KMS-11 (cell line): ENCODE results near the gene CHST11.

Source experiments
- H2AFZ ChIP-seq: fragments of 200-600 bp; sonication (generic); 2 replicates; pipeline ENCODE4 v1.6.1; 2016; ENCODE audit warnings: antibody characterized with exemption, mixed run types, low read depth
- H3K27ac ChIP-seq: fragments of 200-600 bp; sonication (generic); 2 replicates; pipeline ENCODE4 v1.6.1; 2016; ENCODE audit warnings: mild to moderate bottlenecking, mixed run types
- H3K27me3 ChIP-seq: fragments of 200-600 bp; sonication (generic); 2 replicates; pipeline ENCODE4 v1.6.1; 2017; ENCODE audit warnings: mild to moderate bottlenecking, low read depth, mixed run types, moderate library complexity; ENCODE audit not compliant: insufficient read depth
- H3K36me3 ChIP-seq: fragments of 200-600 bp; sonication (generic); 2 replicates; pipeline ENCODE4 v1.6.1; 2017; ENCODE audit warnings: mild to moderate bottlenecking, mixed run types; ENCODE audit not compliant: insufficient read depth
- H3K4me1 ChIP-seq: fragments of 200-600 bp; sonication (generic); 2 replicates; pipeline ENCODE4 v1.6.1; 2016; ENCODE audit warnings: mild to moderate bottlenecking, low read depth, mixed run types; ENCODE audit not compliant: poor library complexity, severe bottlenecking
- H3K4me2 ChIP-seq: fragments of 200-600 bp; sonication (generic); 2 replicates; pipeline ENCODE4 v1.7.0; 2016; ENCODE audit warnings: mild to moderate bottlenecking, mixed run types
- H3K4me3 ChIP-seq: fragments of 200-600 bp; sonication (generic); IDR thresholded peaks from 2 replicates; pipeline ENCODE4 v1.6.1; 2017; ENCODE audit warnings: low read depth, low read length, mixed read lengths; ENCODE audit not compliant: insufficient read depth
- H3K79me2 ChIP-seq: fragments of 200-600 bp; sonication (generic); 2 replicates; pipeline ENCODE4 v1.6.1; 2016; ENCODE audit warnings: low read depth, mixed run types; ENCODE audit not compliant: insufficient read depth
- H3K9ac ChIP-seq: fragments of 200-600 bp; sonication (generic); 2 replicates; pipeline ENCODE4 v1.6.1; 2016; ENCODE audit warnings: mild to moderate bottlenecking, mixed run types
- H4K20me1 ChIP-seq: fragments of 200-600 bp; sonication (generic); 2 replicates; pipeline ENCODE4 v1.6.1; 2016; ENCODE audit warnings: mild to moderate bottlenecking, mixed run types; ENCODE audit not compliant: insufficient read depth
- TF ChIP-seq, protein P1 (sequence below): fragments of 200-600 bp; sonication (generic); conservative IDR thresholded peaks from 2 replicates; pipeline ENCODE4 v1.6.1; 2017; ENCODE audit warnings: low read depth, mild to moderate bottlenecking, antibody characterized with exemption, low read length, moderate library complexity, mixed read lengths

Gene CHST11

DNA sequence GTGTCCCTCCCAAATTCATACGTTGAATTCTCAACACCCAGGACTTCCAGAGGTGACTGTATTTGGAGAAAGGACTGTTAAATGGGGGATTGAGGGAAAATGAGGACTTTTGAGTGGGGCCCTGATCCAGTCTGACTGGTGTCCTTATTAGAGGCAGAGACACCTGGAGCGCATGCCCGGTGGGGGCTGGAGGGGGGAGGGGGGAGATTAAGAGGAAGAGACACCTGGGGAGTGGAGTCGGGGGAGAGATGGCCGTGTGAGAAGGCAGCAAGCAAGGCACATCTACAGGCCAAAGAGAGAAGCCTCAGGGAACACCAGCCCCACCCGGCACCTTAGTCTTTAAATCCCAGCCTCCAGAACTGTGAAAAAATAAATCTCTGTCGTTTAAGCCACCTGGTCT lies 291.6 kb downstream of the CHST11 start:
- H3K27me3 ChIP-seq, result no peaks in the 10 kb centered on the region
- TF ChIP-seq, protein P1, sequence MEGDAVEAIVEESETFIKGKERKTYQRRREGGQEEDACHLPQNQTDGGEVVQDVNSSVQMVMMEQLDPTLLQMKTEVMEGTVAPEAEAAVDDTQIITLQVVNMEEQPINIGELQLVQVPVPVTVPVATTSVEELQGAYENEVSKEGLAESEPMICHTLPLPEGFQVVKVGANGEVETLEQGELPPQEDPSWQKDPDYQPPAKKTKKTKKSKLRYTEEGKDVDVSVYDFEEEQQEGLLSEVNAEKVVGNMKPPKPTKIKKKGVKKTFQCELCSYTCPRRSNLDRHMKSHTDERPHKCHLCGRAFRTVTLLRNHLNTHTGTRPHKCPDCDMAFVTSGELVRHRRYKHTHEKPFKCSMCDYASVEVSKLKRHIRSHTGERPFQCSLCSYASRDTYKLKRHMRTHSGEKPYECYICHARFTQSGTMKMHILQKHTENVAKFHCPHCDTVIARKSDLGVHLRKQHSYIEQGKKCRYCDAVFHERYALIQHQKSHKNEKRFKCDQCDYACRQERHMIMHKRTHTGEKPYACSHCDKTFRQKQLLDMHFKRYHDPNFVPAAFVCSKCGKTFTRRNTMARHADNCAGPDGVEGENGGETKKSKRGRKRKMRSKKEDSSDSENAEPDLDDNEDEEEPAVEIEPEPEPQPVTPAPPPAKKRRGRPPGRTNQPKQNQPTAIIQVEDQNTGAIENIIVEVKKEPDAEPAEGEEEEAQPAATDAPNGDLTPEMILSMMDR, result no peak
- no peak overlapping the region for H3K4me2 ChIP-seq
- H3K9ac ChIP-seq, result no peak overlapping the region
- no peaks in the 10 kb centered on the region for H3K79me2 ChIP-seq
- H3K27ac ChIP-seq, result no peak overlapping the region
- no peaks in the 10 kb centered on the region for H4K20me1 ChIP-seq
- H3K4me3 ChIP-seq, result no peak overlapping the region
- H2AFZ ChIP-seq, result no peak overlapping the region
- no peaks in the 10 kb centered on the region for H3K36me3 ChIP-seq
- H3K4me1 ChIP-seq, result no peaks in the 10 kb centered on the region

DNA sequence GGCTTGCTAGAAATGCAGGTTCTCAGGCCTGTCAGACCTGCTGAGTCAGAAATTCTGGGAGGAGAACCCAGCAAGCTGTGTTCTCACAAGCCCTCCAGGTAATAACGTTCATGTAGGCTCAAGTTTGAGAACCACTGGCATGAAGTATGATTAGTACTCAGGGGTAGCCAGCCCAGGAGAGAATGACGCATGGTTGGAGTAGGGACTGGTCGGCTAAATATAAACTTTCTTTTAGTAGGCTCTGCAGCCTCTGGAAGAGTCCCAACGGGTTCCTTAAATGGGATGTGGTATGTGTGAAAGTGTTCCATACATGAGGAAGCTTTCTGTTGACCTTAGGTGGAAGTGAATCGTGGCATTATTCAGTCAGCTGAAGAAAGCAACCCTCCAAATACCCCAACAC lies 292.0 kb downstream of the CHST11 start:
- Histone ChIP-seq H3K27me3 (no peaks in the 10 kb centered on the region), H4K20me1 (no peaks in the 10 kb centered on the region), H3K4me1 (no peaks in the 10 kb centered on the region), H3K4me3 (no peak overlapping the region), H3K27ac (no peak overlapping the region), H3K79me2 (no peaks in the 10 kb centered on the region), H3K9ac (no peak overlapping the region), H2AFZ (no peak overlapping the region), H3K36me3 (no peaks in the 10 kb centered on the region), H3K4me2 (no peak overlapping the region)
- TF ChIP-seq, protein P1, result no peak

DNA sequence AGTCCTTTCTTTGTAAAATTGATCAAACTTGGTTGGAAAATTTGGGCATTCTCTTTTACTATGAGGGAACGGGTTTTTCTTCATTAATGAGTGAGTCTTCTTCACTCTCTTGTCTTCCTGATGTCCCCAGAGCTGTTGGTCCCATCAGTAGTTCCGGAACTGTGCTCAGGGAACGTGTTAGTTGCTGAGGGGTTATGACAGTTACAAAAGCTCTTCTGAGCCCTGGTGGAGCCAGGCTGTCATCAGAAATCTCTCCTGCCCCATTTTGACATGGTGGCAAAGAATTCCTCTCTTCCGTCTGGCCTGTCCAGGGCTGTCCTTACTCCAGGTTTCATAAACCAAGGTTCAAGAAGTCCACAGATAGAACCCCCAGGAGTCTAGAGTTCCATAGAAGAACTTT lies 292.8 kb downstream of the CHST11 start:
- H3K4me3 ChIP-seq, result no peak overlapping the region
- no peak overlapping the region for H3K4me2 ChIP-seq
- TF ChIP-seq, protein P1, result no peak
- H4K20me1 ChIP-seq, result no peaks in the 10 kb centered on the region
- no peak overlapping the region for H2AFZ ChIP-seq
- H3K79me2 ChIP-seq, result no peaks in the 10 kb centered on the region
- H3K27ac ChIP-seq, result no peak overlapping the region
- no peaks in the 10 kb centered on the region for H3K4me1 ChIP-seq
- H3K36me3 ChIP-seq, result no peaks in the 10 kb centered on the region
- H3K27me3 ChIP-seq, result no peaks in the 10 kb centered on the region
- no peak overlapping the region for H3K9ac ChIP-seq

DNA sequence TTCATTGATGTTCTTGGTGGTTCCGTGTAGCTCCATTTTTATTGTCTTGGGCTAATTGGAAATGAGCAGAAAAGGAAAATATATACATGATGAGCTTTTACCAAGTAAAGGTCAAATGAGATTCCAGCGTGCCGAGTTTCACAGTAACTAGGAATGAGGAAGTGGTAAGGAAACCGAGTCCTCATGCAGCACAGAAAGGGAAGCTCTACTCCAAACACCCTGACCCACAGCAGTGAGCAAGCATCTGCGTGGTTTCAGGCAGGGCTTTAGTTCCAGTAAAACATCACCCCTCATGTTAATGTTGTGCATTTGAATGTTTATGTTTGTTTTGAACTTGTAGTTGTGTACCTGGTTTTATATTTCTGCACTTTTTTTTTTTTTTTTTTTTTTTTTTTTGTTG lies 293.3 kb downstream of the CHST11 start:
- Histone ChIP-seq H3K4me1 (no peaks in the 10 kb centered on the region), H3K9ac (no peak overlapping the region), H4K20me1 (no peaks in the 10 kb centered on the region), H3K79me2 (no peaks in the 10 kb centered on the region), H3K4me3 (no peak overlapping the region), H3K36me3 (no peaks in the 10 kb centered on the region), H2AFZ (no peak overlapping the region), H3K27ac (no peak overlapping the region), H3K4me2 (no peak overlapping the region), H3K27me3 (no peaks in the 10 kb centered on the region)
- TF ChIP-seq, protein P1, result no peak
